C4-2B (cell line): ENCODE data around the gene BTN2A1.
"Not testable (repeated sequence)": the region's sequence is repeated elsewhere in the genome, so short reads cannot be mapped to it uniquely, and the experiment has no call there.

Experiments
- H3K27ac ChIP-seq: fragments of 450-650 bp; 2 replicates; pipeline ENCODE4 v1.5.1; 2017
- ZFX ChIP-seq: fragments of 450-650 bp; IDR thresholded peaks from 2 replicates; pipeline ENCODE4 v1.6.1; 2017
- TF ChIP-seq, protein P1 (sequence below): fragments of 450-650 bp; conservative IDR thresholded peaks from 2 replicates; pipeline ENCODE4 v1.5.1; 2017; ENCODE audit warnings: mild to moderate bottlenecking

The BTN2A1 gene

DNA sequence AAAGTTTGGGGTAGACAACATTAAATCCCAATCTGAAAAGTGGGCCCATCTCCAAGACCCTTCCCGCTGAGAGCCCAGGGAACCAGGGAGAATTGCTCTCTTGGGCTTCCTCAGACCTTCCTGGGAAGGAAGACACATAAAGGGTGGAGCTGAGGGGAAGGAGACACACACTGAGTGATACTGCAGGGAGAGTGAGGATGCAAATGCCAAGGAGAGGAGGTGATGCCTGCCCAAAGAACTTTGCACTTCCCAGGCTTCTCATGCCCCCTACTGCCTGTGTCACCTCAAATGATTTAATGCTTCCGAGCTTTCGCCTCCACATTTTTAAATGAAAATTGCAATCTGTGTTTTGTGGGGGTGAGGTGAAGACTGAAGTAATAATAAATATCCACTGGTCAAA is 7.5 kb upstream of the BTN2A1 start:
- TF ChIP-seq, protein P1, sequence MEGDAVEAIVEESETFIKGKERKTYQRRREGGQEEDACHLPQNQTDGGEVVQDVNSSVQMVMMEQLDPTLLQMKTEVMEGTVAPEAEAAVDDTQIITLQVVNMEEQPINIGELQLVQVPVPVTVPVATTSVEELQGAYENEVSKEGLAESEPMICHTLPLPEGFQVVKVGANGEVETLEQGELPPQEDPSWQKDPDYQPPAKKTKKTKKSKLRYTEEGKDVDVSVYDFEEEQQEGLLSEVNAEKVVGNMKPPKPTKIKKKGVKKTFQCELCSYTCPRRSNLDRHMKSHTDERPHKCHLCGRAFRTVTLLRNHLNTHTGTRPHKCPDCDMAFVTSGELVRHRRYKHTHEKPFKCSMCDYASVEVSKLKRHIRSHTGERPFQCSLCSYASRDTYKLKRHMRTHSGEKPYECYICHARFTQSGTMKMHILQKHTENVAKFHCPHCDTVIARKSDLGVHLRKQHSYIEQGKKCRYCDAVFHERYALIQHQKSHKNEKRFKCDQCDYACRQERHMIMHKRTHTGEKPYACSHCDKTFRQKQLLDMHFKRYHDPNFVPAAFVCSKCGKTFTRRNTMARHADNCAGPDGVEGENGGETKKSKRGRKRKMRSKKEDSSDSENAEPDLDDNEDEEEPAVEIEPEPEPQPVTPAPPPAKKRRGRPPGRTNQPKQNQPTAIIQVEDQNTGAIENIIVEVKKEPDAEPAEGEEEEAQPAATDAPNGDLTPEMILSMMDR = no peak
- no peak for TF ChIP-seq ZFX
- H3K27ac ChIP-seq = no peak overlapping the region

DNA sequence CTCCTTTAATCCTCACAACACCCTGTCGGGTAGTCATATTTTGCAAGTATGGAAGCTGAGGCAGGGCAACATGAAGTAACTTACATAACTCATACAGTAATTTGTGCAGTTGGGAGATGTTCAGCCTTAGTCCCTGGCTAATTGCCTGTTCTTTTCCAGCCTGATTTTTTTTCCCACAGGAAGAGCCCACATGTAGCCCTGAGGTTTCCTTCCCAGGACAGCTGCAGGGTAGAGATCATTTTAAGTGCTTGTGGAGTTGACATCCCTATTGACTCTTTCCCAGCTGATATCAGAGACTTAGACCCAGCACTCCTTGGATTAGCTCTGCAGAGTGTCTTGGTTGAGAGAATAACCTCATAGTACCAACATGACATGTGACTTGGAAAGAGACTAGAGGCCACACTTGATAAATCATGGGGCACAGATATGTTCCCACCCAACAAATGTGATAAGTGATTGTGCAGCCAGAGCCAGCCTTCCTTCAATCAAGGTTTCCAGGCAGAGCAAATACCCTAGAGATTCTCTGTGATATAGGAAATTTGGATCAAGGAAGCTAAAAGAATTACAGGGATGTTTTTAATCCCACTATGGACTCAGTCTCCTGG is 5.0 kb upstream of the BTN2A1 start:
- TF ChIP-seq ZFX = no peak
- TF ChIP-seq, protein P1 = no peak
- no peak overlapping the region for H3K27ac ChIP-seq

DNA sequence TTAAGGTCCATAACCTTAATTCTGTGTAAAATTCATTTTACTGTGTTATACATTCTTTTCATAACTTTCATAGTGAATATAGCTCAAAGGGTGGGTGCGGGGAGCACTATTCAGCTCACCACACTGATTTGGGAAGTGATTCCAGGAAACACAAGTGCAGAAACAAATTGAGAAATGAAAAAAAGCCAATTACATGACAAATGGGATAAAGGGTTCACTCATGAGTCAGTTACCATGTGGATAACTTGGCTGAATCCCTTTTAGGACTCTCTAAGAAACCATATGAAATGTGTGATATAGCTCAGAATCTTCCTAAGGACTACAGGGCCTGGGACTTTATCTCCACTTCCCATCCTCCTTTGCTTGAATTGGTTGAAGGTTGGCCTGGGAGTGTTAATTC is 3.1 kb upstream of the BTN2A1 start:
- H3K27ac ChIP-seq = no peak overlapping the region
- TF ChIP-seq, protein P1 = no peak
- no peak for TF ChIP-seq ZFX

DNA sequence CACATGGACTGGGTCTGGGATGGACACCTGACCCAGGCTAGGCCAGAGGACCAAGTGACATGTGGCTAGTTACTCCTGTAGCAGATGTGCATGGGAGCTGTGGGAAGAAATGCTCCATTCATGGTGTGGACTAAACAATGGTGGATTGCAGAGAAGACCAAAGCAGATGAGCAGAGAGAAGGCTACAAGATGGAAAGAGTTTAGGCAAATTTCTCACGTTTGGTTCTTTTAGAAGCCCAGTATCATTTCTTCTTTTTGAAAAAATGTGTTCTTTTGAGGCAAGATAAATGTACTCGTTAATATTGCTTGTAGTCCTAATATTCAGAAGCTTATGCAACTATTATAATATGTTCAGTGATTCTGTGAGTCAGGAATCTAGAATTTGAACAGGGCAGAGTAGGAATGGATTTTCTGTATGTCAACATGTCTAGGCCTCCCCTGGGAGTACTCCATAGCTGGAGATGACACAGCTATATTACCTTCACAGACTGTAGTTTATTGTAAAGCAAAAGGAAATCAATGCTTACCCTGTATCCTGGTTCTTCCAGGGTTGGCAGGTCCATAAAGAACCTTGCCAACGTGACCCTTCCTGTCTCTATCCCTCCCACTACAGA is 2.3 kb upstream of the BTN2A1 start:
- TF ChIP-seq ZFX = no peak
- TF ChIP-seq, protein P1 = no peak
- no peak overlapping the region for H3K27ac ChIP-seq

GRCh38 chr6:26457264-26457805 is 420 bp upstream of the BTN2A1 start:
- H3K27ac ChIP-seq = peak overlapping the region; percentile 94
- TF ChIP-seq, protein P1 = no peak
- TF ChIP-seq ZFX = no peak

- no peak overlapping the region for H3K27ac ChIP-seq
- TF ChIP-seq, protein P1 = no peak
- no peak for TF ChIP-seq ZFX
These were observed 1.5 kb downstream of the BTN2A1 start for GRCh38 chr6:26459023-26459810.

DNA sequence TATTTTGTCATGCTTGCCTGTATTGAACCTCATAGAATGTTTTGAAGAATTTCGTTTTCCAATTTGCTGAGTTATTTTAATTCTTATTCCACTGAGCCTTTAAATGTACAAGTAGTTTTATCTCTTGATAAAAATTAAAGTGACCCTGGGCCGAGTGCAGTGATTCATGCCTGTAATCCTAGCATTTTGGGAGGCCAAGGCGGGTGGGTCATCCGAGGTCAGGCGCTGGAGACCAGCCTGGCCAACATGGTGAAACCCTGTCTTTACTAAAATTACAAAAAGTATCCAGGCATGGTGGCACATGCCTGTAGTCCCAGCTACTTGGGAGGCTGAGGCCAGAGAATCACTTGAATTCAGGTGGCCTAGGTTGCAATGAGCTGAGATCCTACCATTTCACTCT is 3.6 kb downstream of the BTN2A1 start:
- H3K27ac ChIP-seq = not testable (repeated sequence)
